HEK293 (cell line): ENCODE data around the gene NOX4.

Experiments used
- CTCF ChIA-PET: fragments of 350-600 bp; formaldehyde crosslinking; extraction: SDS; loops from one replicate; lab custom pipeline; 2021; ENCODE audit warnings: antibody characterized with exemption; lab: Yijun Ruan, JAX
- POLR2A ChIA-PET: fragments of 300-600 bp; formaldehyde crosslinking; extraction: SDS; loops from one replicate; lab custom pipeline; 2020; ENCODE audit warnings: antibody characterized with exemption, inconsistent platforms; lab: Yijun Ruan, JAX
- H3K27ac ChIP-seq: fragments of 200-500 bp; sonication (Bioruptor generic); 2 replicates; pipeline ENCODE4 v1.5.1; 2014; ENCODE audit warnings: low read depth, low read length, control low read depth, inconsistent platforms; ENCODE audit errors: extremely low read depth
- H3K36me3 ChIP-seq, 2 experiments: fragments of 200-500 bp in 1 of 2; sonication (Bioruptor generic) in 1 of 2; 1 replicate in 1 of 2; 2 replicates in 1 of 2; pipeline ENCODE4 v1.5.1; 2014 to 2017; ENCODE audit warnings: inconsistent platforms in 2 of 2, low read length in 2 of 2; ENCODE audit not compliant: control insufficient read depth in 2 of 2, insufficient read depth in 1 of 2
- H3K4me1 ChIP-seq: fragments of 200-500 bp; sonication (Bioruptor generic); 2 replicates; pipeline ENCODE4 v1.5.1; 2014; ENCODE audit warnings: mild to moderate bottlenecking, low read length, inconsistent platforms; ENCODE audit not compliant: control insufficient read depth, insufficient read depth
- H3K4me3 ChIP-seq: 2 replicates; pipeline ENCODE4 v1.5.1; 2011; ENCODE audit warnings: low read depth, mild to moderate bottlenecking, control low read depth, low read length, moderate library complexity
- H3K9me3 ChIP-seq: fragments of 200-500 bp; sonication (Bioruptor generic); 2 replicates; pipeline ENCODE4 v1.5.1; 2014; ENCODE audit warnings: low read depth, low read length, inconsistent platforms; ENCODE audit not compliant: control insufficient read depth, insufficient read depth
- KLF8 ChIP-seq: fragments of 450-650 bp; formaldehyde crosslinking; IDR thresholded peaks from 2 replicates; pipeline ENCODE4 v1.5.1; 2016; ENCODE audit warnings: missing biosample characterization, missing genetic modification characterization
- SCRT1 ChIP-seq: fragments of 450-650 bp; formaldehyde crosslinking; IDR thresholded peaks from 2 replicates; pipeline ENCODE4 v1.5.1; 2016; ENCODE audit warnings: missing biosample characterization, missing genetic modification characterization, borderline replicate concordance
- ZBTB7A ChIP-seq: fragments of 450-650 bp; formaldehyde crosslinking; IDR thresholded peaks from 2 replicates; pipeline ENCODE4 v1.5.1; 2016; ENCODE audit warnings: low read depth, missing biosample characterization, missing genetic modification characterization
- ZBTB8A ChIP-seq: fragments of 450-650 bp; formaldehyde crosslinking; IDR thresholded peaks from 2 replicates; pipeline ENCODE4 v1.5.1; 2016; ENCODE audit warnings: missing biosample characterization, missing genetic modification characterization
- ZEB2 ChIP-seq: fragments of 450-650 bp; formaldehyde crosslinking; IDR thresholded peaks from 2 replicates; pipeline ENCODE4 v1.5.1; 2016; ENCODE audit warnings: missing biosample characterization, missing genetic modification characterization
- ZNF114 ChIP-seq: fragments of 450-650 bp; formaldehyde crosslinking; IDR thresholded peaks from 2 replicates; pipeline ENCODE4 v1.5.0; 2017; ENCODE audit warnings: missing biosample characterization, missing genetic modification characterization
- ZNF133 ChIP-seq: fragments of 450-650 bp; formaldehyde crosslinking; IDR thresholded peaks from 2 replicates; pipeline ENCODE4 v1.5.1; 2016; ENCODE audit warnings: missing biosample characterization, missing genetic modification characterization
- ZNF302 ChIP-seq: fragments of 450-650 bp; formaldehyde crosslinking; IDR thresholded peaks from 2 replicates; pipeline ENCODE4 v1.5.1; 2016; ENCODE audit warnings: missing biosample characterization, missing genetic modification characterization, low read depth
- ZNF311 ChIP-seq: fragments of 450-650 bp; formaldehyde crosslinking; IDR thresholded peaks from 2 replicates; pipeline ENCODE4 v1.5.1; 2017; ENCODE audit warnings: missing biosample characterization, missing genetic modification characterization, borderline replicate concordance
- ZNF354C ChIP-seq: fragments of 450-650 bp; formaldehyde crosslinking; IDR thresholded peaks from 2 replicates; pipeline ENCODE4 v1.5.1; 2016; ENCODE audit warnings: missing biosample characterization, missing genetic modification characterization, low read depth, borderline replicate concordance
- ZNF416 ChIP-seq: fragments of 450-650 bp; formaldehyde crosslinking; IDR thresholded peaks from 2 replicates; pipeline ENCODE4 v1.5.1; 2016; ENCODE audit warnings: missing biosample characterization, missing genetic modification characterization
- ZNF544 ChIP-seq: fragments of 450-650 bp; formaldehyde crosslinking; IDR thresholded peaks from 2 replicates; pipeline ENCODE4 v1.5.0; 2017; ENCODE audit warnings: missing biosample characterization, missing genetic modification characterization
- ZNF548 ChIP-seq: fragments of 450-650 bp; formaldehyde crosslinking; IDR thresholded peaks from 2 replicates; pipeline ENCODE4 v1.5.1; 2016; ENCODE audit warnings: missing biosample characterization, missing genetic modification characterization
- ZNF560 ChIP-seq: fragments of 450-650 bp; formaldehyde crosslinking; IDR thresholded peaks from 2 replicates; pipeline ENCODE4 v1.5.1; 2017; ENCODE audit warnings: missing biosample characterization, missing genetic modification characterization, borderline replicate concordance
- ZNF600 ChIP-seq: fragments of 450-650 bp; formaldehyde crosslinking; IDR thresholded peaks from 2 replicates; pipeline ENCODE4 v1.5.1; 2016; ENCODE audit warnings: missing biosample characterization, missing genetic modification characterization
- TF ChIP-seq, protein P1 (sequence below): fragments of 450-650 bp; formaldehyde crosslinking; IDR thresholded peaks from 2 replicates; pipeline ENCODE4 v1.5.1; 2016; ENCODE audit warnings: missing biosample characterization, missing genetic modification characterization, borderline replicate concordance
- TF ChIP-seq, protein P2 (sequence below): fragments of 450-650 bp; formaldehyde crosslinking; IDR thresholded peaks from 2 replicates; pipeline ENCODE4 v1.5.1; 2016; ENCODE audit warnings: missing biosample characterization, missing genetic modification characterization
- TF ChIP-seq, protein P3 (sequence below): fragments of 450-650 bp; formaldehyde crosslinking; IDR thresholded peaks from 2 replicates; pipeline ENCODE4 v1.5.1; 2016; ENCODE audit warnings: missing biosample characterization, missing genetic modification characterization
- TF ChIP-seq, protein P4 (sequence below): fragments of 450-650 bp; formaldehyde crosslinking; IDR thresholded peaks from 2 replicates; pipeline ENCODE4 v1.5.1; 2016; ENCODE audit warnings: missing biosample characterization, missing genetic modification characterization
- TF ChIP-seq, protein P5 (sequence below): fragments of 450-650 bp; formaldehyde crosslinking; IDR thresholded peaks from 2 replicates; pipeline ENCODE4 v1.5.1; 2016; ENCODE audit warnings: missing biosample characterization, missing genetic modification characterization, borderline replicate concordance

NOX4 gene

DNA sequence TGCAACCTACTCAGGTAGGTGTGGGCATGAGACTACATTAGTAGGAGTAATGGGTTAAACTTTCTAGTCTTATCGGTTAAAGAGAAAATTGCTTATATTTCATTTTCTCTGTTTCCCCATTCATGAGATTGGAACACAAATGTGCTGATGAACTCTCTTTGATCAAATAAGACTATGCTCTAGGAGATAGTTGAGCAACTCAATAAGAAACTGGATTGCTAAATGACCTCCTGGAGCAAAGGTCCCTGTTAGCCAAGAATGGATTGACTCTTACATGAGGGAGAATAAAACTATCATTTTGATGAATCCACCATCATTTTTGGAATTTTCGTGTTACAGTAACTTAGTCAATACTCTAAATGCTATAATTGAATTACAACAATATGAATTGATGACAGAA is 11.1 kb upstream of the NOX4 start (continued):
- TF ChIP-seq, protein P1, sequence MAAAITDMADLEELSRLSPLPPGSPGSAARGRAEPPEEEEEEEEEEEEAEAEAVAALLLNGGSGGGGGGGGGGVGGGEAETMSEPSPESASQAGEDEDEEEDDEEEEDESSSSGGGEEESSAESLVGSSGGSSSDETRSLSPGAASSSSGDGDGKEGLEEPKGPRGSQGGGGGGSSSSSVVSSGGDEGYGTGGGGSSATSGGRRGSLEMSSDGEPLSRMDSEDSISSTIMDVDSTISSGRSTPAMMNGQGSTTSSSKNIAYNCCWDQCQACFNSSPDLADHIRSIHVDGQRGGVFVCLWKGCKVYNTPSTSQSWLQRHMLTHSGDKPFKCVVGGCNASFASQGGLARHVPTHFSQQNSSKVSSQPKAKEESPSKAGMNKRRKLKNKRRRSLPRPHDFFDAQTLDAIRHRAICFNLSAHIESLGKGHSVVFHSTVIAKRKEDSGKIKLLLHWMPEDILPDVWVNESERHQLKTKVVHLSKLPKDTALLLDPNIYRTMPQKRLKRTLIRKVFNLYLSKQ (tag by site-specific recombination), result no peak

DNA sequence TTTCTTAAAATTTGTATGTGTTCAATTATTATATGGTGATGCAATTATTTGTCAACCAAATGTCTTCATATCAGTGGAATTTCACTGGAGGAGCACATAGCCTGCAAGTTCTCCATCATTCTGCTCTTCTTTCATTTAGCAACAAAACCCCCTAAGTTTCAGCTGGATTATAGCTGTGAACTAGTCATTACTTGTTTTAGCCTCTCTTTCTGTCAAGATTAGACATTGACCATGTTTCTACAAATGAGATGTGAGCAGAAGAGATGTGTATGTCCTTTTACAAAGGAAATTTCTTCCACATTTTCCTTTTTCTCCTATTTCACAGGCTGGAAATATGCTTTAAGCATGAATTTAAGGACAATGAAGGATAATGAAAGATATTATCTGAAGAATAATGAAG is 9.2 kb upstream of the NOX4 start:
- no peak overlapping the region for H3K4me3 ChIP-seq
- H3K36me3 ChIP-seq, result no peaks in the 10 kb centered on the region
- POLR2A ChIA-PET, result no interaction called here
- H3K4me1 ChIP-seq, result no peaks in the 10 kb centered on the region
- H3K9me3 ChIP-seq, result no peaks in the 10 kb centered on the region
- H3K27ac ChIP-seq, result no peak overlapping the region
- TF ChIP-seq, protein P2, sequence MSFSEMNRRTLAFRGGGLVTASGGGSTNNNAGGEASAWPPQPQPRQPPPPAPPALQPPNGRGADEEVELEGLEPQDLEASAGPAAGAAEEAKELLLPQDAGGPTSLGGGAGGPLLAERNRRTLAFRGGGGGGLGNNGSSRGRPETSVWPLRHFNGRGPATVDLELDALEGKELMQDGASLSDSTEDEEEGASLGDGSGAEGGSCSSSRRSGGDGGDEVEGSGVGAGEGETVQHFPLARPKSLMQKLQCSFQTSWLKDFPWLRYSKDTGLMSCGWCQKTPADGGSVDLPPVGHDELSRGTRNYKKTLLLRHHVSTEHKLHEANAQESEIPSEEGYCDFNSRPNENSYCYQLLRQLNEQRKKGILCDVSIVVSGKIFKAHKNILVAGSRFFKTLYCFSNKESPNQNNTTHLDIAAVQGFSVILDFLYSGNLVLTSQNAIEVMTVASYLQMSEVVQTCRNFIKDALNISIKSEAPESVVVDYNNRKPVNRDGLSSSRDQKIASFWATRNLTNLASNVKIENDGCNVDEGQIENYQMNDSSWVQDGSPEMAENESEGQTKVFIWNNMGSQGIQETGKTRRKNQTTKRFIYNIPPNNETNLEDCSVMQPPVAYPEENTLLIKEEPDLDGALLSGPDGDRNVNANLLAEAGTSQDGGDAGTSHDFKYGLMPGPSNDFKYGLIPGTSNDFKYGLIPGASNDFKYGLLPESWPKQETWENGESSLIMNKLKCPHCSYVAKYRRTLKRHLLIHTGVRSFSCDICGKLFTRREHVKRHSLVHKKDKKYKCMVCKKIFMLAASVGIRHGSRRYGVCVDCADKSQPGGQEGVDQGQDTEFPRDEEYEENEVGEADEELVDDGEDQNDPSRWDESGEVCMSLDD, result no peak
- TF ChIP-seq ZBTB8A (tag by site-specific recombination), result no peak
- no peak for TF ChIP-seq ZNF302
- TF ChIP-seq ZNF548 (tag by site-specific recombination), result no peak
- no peak for TF ChIP-seq ZNF114
- TF ChIP-seq, protein P3, sequence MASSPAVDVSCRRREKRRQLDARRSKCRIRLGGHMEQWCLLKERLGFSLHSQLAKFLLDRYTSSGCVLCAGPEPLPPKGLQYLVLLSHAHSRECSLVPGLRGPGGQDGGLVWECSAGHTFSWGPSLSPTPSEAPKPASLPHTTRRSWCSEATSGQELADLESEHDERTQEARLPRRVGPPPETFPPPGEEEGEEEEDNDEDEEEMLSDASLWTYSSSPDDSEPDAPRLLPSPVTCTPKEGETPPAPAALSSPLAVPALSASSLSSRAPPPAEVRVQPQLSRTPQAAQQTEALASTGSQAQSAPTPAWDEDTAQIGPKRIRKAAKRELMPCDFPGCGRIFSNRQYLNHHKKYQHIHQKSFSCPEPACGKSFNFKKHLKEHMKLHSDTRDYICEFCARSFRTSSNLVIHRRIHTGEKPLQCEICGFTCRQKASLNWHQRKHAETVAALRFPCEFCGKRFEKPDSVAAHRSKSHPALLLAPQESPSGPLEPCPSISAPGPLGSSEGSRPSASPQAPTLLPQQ (tag by site-specific recombination), result no peak
- no peak for TF ChIP-seq ZNF416 (tag by site-specific recombination)
- TF ChIP-seq, protein P4, sequence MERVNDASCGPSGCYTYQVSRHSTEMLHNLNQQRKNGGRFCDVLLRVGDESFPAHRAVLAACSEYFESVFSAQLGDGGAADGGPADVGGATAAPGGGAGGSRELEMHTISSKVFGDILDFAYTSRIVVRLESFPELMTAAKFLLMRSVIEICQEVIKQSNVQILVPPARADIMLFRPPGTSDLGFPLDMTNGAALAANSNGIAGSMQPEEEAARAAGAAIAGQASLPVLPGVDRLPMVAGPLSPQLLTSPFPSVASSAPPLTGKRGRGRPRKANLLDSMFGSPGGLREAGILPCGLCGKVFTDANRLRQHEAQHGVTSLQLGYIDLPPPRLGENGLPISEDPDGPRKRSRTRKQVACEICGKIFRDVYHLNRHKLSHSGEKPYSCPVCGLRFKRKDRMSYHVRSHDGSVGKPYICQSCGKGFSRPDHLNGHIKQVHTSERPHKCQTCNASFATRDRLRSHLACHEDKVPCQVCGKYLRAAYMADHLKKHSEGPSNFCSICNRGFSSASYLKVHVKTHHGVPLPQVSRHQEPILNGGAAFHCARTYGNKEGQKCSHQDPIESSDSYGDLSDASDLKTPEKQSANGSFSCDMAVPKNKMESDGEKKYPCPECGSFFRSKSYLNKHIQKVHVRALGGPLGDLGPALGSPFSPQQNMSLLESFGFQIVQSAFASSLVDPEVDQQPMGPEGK, result no peak
- TF ChIP-seq ZNF560 (tag by site-specific recombination), result no peak
- TF ChIP-seq KLF8, result no peak
- no peak for TF ChIP-seq ZBTB7A (tag by site-specific recombination)
- no peak for TF ChIP-seq ZNF133 (tag by site-specific recombination)
- TF ChIP-seq SCRT1 (tag by site-specific recombination), result no peak
- TF ChIP-seq ZNF311 (tag by site-specific recombination), result no peak
- TF ChIP-seq, protein P5, sequence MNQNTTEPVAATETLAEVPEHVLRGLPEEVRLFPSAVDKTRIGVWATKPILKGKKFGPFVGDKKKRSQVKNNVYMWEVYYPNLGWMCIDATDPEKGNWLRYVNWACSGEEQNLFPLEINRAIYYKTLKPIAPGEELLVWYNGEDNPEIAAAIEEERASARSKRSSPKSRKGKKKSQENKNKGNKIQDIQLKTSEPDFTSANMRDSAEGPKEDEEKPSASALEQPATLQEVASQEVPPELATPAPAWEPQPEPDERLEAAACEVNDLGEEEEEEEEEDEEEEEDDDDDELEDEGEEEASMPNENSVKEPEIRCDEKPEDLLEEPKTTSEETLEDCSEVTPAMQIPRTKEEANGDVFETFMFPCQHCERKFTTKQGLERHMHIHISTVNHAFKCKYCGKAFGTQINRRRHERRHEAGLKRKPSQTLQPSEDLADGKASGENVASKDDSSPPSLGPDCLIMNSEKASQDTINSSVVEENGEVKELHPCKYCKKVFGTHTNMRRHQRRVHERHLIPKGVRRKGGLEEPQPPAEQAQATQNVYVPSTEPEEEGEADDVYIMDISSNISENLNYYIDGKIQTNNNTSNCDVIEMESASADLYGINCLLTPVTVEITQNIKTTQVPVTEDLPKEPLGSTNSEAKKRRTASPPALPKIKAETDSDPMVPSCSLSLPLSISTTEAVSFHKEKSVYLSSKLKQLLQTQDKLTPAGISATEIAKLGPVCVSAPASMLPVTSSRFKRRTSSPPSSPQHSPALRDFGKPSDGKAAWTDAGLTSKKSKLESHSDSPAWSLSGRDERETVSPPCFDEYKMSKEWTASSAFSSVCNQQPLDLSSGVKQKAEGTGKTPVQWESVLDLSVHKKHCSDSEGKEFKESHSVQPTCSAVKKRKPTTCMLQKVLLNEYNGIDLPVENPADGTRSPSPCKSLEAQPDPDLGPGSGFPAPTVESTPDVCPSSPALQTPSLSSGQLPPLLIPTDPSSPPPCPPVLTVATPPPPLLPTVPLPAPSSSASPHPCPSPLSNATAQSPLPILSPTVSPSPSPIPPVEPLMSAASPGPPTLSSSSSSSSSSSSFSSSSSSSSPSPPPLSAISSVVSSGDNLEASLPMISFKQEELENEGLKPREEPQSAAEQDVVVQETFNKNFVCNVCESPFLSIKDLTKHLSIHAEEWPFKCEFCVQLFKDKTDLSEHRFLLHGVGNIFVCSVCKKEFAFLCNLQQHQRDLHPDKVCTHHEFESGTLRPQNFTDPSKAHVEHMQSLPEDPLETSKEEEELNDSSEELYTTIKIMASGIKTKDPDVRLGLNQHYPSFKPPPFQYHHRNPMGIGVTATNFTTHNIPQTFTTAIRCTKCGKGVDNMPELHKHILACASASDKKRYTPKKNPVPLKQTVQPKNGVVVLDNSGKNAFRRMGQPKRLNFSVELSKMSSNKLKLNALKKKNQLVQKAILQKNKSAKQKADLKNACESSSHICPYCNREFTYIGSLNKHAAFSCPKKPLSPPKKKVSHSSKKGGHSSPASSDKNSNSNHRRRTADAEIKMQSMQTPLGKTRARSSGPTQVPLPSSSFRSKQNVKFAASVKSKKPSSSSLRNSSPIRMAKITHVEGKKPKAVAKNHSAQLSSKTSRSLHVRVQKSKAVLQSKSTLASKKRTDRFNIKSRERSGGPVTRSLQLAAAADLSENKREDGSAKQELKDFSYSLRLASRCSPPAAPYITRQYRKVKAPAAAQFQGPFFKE, result no peak
- no peak for TF ChIP-seq ZNF354C (tag by site-specific recombination)
- no peak for TF ChIP-seq ZNF600 (tag by site-specific recombination)
- no peak for TF ChIP-seq ZNF544 (tag by site-specific recombination)
- no peak for TF ChIP-seq ZEB2 (tag by site-specific recombination)
- TF ChIP-seq, all 188 proteins: peak for 0
- CTCF ChIA-PET, result no interaction called here
